Activated T-helper 1 cell treated with Interleukin-2 at 50 U/mL for 16 hours (primary cell): Measurements from ENCODE around the gene CTBS.
"Not testable (repeated sequence)": the region's sequence is repeated elsewhere in the genome, so short reads cannot be mapped to it uniquely, and the experiment has no call there.

Experiments
- DNase-seq: peaks from one replicate; pipeline ENCODE4 v3.0.0-alpha.2; 2020; ENCODE audit warnings: low read depth

The CTBS gene, protein sequence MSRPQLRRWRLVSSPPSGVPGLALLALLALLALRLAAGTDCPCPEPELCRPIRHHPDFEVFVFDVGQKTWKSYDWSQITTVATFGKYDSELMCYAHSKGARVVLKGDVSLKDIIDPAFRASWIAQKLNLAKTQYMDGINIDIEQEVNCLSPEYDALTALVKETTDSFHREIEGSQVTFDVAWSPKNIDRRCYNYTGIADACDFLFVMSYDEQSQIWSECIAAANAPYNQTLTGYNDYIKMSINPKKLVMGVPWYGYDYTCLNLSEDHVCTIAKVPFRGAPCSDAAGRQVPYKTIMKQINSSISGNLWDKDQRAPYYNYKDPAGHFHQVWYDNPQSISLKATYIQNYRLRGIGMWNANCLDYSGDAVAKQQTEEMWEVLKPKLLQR

GRCh38 chr1:84573967-84574842 is at the start of gene CTBS:
CTBS (minus strand) TSS chr1:84574440; CDS start chr1:84574415, 25 bp downstream.
- peak; percentile 79 for DNase-seq

DNA sequence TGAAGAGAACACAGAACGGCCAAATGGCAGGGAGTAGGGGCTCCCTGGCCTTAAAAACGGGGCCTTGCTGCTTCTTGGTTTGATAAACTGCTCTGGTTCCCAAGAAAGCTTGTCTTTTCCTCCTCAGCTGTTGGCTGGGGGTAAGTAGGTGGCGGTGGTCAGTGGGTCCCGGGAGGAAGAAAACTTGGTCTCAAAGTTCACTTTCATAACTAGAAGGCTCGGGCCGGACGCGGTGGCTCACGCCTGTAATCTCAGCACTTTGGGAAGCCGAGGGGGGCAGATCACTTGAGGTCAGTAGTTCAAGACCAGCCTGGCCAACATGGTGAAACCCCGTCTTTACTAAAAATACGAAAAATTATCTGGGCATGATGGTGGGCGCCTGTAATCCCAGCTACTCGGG is 47.3 kb upstream of the CTBS start:
- no peak for DNase-seq

DNA sequence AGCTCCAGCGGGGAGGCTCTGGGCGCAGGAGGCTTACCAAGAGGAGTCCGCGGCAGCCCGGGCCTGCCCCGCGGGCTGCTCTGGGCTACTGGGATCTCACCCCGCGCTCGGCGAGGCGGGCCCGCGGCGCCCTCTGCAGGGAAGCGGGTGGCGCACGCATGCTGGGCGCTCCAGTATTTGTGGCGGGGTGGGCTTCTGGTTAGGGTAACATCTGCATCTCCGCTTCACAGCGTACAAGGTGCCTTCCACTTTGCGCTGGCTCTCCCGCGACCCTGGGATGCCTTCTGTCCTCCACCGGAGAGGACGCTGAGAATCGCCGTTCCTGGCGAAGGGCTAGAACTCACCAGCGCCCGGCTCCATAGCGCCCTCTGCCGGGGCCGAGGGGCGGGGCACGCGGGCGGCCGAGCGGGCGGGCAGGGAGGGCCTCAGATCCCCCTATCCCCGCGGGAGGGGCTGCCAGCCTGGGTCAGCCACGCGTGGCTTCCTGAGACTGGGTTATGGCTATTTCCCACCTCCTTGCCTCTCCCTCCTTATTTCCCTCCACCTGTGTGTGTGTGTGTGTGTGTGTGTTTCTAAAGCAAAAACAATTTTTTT is 46.6 kb upstream of the CTBS start:
- peak; percentile 70 for DNase-seq

GRCh38 chr1:84619383-84620102 is 45.3 kb upstream of the CTBS start:
- no peak for DNase-seq

DNA sequence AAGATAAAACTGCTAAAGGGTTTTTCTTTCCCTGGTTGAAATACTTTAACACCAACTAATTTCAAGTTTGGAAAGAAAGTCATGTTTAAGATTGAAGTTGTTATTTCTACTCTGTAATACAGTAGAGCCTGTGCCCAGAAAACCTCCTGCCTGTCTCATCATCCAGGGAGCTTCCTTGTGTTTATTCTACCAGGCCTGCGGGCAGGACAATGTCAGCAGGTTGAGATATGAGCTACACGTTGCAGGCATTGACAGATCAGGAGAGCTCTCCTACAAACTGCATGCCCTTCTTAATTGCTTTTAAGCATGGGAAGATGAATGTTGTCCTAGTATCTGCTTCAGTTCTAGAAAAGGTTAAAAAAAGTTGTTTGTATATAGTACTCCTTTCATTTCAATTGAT is 43.1 kb upstream of the CTBS start:
- no peak for DNase-seq

DNA sequence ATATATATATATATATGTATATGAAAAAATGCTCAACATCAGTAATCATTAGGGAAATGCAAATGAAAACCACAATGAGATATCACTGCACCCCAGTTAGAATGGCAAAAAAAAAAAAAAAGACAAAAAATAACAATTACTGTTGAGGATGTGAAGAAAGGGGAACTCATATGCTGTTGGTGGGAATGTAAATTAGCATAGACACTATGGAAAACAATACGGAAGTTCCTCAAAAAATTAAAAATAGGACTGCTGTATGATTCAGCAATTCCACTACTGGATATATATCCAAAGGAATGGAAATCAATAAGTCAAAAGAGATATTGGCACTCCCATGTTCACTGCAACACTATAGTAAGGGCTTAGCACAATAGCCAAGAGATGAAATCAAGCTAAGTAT is 41.5 kb upstream of the CTBS start:
- DNase-seq = no peak

DNA sequence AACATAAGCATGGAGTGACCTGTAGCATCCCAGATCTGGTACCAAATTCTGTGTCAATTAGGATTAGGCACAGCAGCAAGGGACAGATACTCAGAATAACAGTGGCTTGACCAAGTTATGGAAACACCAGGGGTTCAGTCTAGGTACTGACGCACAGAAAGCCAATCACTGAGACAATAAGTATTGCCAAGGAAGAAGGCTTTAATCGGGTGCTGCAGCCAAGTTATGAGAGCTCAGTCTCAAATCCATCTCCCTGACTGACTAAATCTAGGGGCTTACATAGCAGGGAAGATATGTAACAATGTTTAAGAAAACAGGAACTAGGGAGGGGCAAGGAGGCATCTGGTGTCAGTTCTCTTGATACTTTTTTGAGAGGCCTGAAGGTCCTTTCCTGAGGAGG is 39.6 kb upstream of the CTBS start:
- no peak for DNase-seq

DNA sequence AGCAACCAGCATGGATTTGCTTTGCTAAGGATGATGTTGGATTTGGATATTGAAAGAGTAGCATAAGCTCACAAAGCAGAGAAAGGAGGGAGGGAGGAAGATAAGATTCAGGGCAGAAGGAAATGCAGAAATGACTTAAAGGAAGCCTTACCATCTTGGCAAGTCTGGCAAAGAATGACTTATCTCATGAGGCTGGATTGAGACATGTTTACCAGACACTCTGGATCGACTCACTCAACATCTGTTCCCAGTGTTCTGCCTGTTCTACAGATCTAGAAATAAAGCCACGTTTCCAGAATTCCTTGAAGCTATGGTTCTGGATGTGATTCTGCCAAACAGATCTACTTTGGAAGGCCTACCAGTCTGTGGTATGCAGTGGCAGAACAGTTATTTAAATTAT is 38.8 kb upstream of the CTBS start:
- no peak for DNase-seq

GRCh38 chr1:84611796-84612195 is 37.6 kb upstream of the CTBS start:
- DNase-seq = no peak

GRCh38 chr1:84611091-84611490 is 36.9 kb upstream of the CTBS start:
- DNase-seq = no peak

GRCh38 chr1:84606977-84607376 is 32.7 kb upstream of the CTBS start:
- no peak for DNase-seq

DNA sequence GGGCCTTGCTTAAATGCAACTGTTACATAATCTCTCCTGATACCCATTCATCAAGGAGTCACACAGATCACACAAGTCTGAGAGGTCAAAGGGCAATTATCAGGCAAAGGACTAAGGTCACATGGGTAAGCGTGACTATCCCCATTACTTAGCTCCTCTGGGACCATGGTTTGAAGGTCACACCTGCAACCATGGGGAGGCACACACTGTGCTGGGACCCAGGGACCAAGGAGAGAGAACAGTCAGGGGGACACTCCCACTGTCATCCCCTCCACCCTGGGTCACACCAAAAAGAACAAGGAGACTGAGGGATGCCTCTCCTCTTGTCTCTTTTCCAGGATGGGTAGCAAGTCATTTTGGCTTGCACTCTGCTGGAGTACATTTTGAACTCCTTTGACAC is 30.9 kb upstream of the CTBS start:
- DNase-seq = no peak

DNA sequence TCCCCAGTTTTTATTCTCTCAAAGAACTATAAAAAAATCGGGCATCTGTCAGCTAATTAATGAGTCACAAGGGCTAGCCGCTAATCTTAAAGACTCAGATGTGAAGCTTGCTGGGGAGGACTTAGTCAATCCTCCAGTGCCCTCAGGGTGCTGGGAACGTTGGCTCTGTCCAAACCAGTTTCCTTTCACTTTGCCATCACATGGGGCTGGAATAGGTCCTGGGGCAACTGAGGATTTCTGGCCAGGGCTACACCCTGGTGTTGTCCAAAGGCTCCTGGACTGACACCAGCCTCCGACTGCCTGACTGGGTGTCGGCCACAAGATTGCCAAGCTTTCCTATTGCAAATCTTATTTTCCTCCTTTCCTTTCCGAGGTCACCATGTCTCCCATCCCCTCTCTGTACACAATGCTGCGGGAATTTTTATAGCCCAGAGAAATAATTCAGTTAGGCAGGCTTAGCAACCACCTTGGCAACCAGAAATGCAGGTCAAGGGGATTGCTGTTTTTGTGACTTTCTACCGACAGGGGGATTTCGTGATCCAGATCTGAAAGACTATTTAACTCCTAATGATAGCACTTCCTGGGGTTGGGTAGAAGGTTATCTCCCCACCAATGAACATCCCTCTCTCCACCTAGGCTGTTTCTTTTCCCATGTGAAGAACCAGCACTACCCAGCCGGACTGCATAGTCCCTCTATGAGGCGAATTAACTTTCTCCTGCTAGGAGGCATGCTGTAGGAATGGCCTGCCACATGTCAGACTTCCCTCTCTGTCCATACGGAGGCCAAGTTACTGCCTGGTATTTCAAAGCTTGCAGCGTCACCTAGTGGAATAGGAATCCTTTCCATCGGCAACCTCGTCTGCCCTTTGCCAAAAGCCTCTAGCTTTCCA is 29.9 kb upstream of the CTBS start:
- DNase-seq = no peak

DNA sequence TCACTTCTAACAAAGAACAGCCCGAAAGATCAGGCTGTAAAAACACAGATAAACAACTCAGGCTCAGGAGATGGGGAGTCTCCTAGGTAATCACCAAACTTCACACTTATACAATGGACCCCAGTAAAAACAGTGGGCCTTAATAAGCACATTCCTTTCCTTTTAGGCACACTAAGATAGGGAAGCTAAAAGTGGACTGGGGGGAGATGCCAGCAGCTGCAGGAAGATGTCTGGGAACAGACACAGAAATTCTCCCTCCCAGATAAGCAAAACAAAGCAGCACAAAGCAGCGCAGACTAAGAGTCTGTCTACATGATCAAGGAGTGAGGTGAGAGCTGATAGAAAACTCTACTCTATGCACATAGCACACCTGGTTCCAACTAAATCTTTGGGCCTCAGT is 29.0 kb upstream of the CTBS start:
- DNase-seq = no peak

GRCh38 chr1:84600796-84601195 is 26.6 kb upstream of the CTBS start:
- DNase-seq = no peak

DNA sequence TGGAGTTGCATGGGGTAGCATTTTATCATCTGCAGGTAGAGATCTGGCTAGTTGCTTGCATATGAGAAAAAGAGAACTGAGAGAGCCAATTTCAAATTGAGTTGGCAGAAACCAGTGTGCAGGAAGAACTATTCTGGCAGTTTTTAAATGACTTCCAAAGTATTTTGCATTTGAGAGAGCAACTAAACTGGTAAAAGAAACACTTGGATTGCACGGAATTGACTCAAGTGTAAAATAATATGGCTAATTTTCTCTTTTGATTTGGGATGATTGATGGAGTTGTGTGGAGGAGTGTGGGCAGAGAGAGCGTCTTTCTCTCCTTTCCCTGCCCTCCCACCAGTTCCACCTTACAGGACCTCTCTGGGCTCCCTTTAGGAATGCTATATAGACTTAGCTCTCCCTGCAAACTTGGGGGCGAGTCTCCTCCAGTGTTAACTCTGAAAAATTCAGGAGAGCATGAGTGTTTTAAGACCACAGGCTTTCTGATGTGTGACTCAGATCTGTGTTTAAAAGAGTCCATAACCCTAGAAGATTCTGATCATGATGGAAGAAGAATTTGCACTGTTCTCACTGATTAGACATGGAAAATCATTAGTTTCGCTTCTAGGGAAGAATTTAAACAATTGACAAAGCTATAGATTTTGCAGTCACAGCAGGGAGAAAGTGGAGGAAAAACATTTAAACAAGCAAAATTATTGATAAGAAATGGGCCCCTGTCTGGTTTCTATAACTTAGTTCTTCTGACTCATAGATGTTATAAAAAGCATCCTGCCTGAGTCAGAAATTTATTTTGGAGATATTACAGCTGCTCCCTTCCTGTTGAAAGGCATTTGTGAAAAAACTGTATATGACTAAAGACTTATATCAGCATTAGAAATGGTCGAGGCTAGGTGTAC is 24.9 kb upstream of the CTBS start:
- DNase-seq = no peak

- DNase-seq = no peak
Measured at GRCh38 chr1:84598418-84598817, 24.2 kb upstream of the CTBS start.

- no peak for DNase-seq
Measured at GRCh38 chr1:84597011-84597410, 22.8 kb upstream of the CTBS start.

DNA sequence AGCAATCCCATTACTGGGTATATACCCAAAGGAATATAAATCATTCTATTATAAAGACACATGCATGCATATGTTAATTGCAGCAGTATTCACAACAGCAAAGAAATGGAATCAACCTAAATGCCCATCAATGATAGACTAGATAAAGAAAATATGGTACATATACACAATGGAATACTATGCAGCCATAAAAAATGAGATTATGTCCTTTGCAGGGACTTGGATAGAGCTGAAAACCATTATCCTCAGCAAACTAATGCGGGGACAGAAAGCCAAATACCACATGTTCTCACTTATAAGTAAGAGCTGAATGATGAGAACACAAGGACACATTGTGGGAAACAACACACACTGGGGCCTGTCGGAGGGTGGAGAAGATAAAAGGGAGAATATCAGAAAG is 20.7 kb upstream of the CTBS start:
- DNase-seq = not testable (repeated sequence)

GRCh38 chr1:84587099-84587498 is 12.9 kb upstream of the CTBS start:
- no peak for DNase-seq
